SIG-M5 treated with dmso at 0.1 percent for 504 hours (cell line): ENCODE results near the gene RNF157.
"Not testable (repeated sequence)": the region's sequence is repeated elsewhere in the genome, so short reads cannot be mapped to it uniquely, and the experiment has no call there.

Experiments
- DNase-seq: peaks from one replicate; lab custom pipeline; 2025; ENCODE audit not compliant: unreplicated experiment; lab: John Stamatoyannopoulos, UW

RNF157 gene

GRCh38 chr17:76236603-76237002 lies 3.7 kb downstream of the RNF157 start:
- DNase-seq, result no peak

- DNase-seq, result no peak
These were observed 4.4 kb downstream of the RNF157 start for GRCh38 chr17:76235883-76236282.

GRCh38 chr17:76234354-76234679 lies 6.0 kb downstream of the RNF157 start:
- DNase-seq, result no peak

- no peak for DNase-seq
These were observed 6.5 kb downstream of the RNF157 start for GRCh38 chr17:76233588-76234353.

GRCh38 chr17:76232342-76232741 lies 8.0 kb downstream of the RNF157 start:
- no peak for DNase-seq

GRCh38 chr17:76226749-76227148 lies 13.5 kb downstream of the RNF157 start:
- not testable (repeated sequence) for DNase-seq

GRCh38 chr17:76225373-76226086 lies 14.8 kb downstream of the RNF157 start:
- not testable (repeated sequence) for DNase-seq

- no peak for DNase-seq
These were observed 16.5 kb downstream of the RNF157 start for GRCh38 chr17:76223802-76224201.

GRCh38 chr17:76219670-76220383 lies 20.5 kb downstream of the RNF157 start:
- no peak for DNase-seq

GRCh38 chr17:76217081-76217480 lies 23.2 kb downstream of the RNF157 start:
- no peak for DNase-seq

GRCh38 chr17:76213491-76213890 lies 26.8 kb downstream of the RNF157 start:
- DNase-seq, result no peak

- DNase-seq, result no peak
These were observed 32.2 kb downstream of the RNF157 start for GRCh38 chr17:76208120-76208519.

- no peak for DNase-seq
These were observed 32.8 kb downstream of the RNF157 start for GRCh38 chr17:76207275-76208059.

- DNase-seq, result not testable (repeated sequence)
These were observed 34.6 kb downstream of the RNF157 start for GRCh38 chr17:76205542-76206144.

- DNase-seq, result no peak
These were observed 36.0 kb downstream of the RNF157 start for GRCh38 chr17:76204277-76204676.

- no peak for DNase-seq
These were observed 39.9 kb downstream of the RNF157 start for GRCh38 chr17:76200354-76200753.

GRCh38 chr17:76199469-76199868 lies 40.8 kb downstream of the RNF157 start:
- no peak for DNase-seq

- DNase-seq, result no peak
These were observed 41.6 kb downstream of the RNF157 start for GRCh38 chr17:76198702-76199101.

- no peak for DNase-seq
These were observed 42.4 kb downstream of the RNF157 start for GRCh38 chr17:76197911-76198310.

- DNase-seq, result no peak
These were observed 43.6 kb downstream of the RNF157 start for GRCh38 chr17:76196675-76197074.
